ENCODE measurements around the gene UTY. TPM values are rescaled to one million over a fixed set of nuclear protein-coding genes. Genes with fewer than 3 reads are reported as not detected.

Gene UTY
- total and polyA plus RNA-seq, 2 of the 8 experiments (the other 6 are each of a cell fraction or from before 2014, with no cell fraction given) = 7.2 to 20.4 TPM

DNA sequence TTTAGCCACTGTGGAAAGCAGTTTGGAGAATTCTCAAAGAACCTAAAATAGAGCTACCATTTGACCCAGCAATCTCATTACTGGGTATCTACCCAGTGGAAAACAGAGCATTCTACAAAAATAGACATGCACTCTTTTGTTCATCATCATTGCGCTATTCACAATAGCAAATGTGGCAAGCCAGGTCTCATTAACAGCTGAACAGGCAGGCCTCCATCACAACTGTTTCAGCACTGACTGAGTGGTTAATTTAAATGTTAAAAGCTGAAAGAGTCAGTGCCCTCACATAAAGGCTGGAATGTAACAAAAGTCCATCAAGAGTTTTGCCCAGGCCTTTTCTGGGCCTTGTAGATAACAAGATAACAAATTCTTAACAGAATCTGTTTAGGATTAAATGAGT is 166.9 kb downstream of the UTY start:
- Histone ChIP-seq H3K9ac (replicated peaks in 1 of 4; ENCODE audit: extremely low read depth in 1 of 4, low read depth in 3 of 4, low read length in 3 of 4) (no peak overlapping the region), H3K56ac (replicated peaks; ENCODE audit: insufficient read length, low read depth, low read length) (no peak overlapping the region), H4K20me1 (replicated peaks in 1 of 2; ENCODE audit: control insufficient read depth in 1 of 2, insufficient read depth in 2 of 2, low read length in 2 of 2) (no peaks in the 10 kb centered on the region), H2AFZ (ENCODE audit: low read length) (no peak overlapping the region), H4K8ac (ENCODE audit: extremely low read depth, insufficient read depth, low read length) (no peak overlapping the region), H3K4me2 (ENCODE audit: insufficient read depth in 1 of 2, low read depth in 2 of 2, low read length in 2 of 2) (no peak overlapping the region), H3K79me1 (ENCODE audit: low read depth, low read length) (no peaks in the 10 kb centered on the region), H3K27ac (ENCODE audit: low read depth, low read length) (no peak overlapping the region), H3K4me3 (ENCODE audit: extremely low read depth in 1 of 4, insufficient read depth in 2 of 4, low read depth in 3 of 4, low read length in 4 of 4) (no peak overlapping the region), H2AK5ac (ENCODE audit: low read depth, low read length) (no peak overlapping the region), H3K23ac (ENCODE audit: insufficient read length) (no peak overlapping the region), H4K5ac (ENCODE audit: insufficient read length, low read depth, low read length) (no peak overlapping the region), H3K9me3 (ENCODE audit: insufficient read depth in 2 of 2, low read depth in 1 of 2, low read length in 1 of 2) (no peaks in the 10 kb centered on the region), H3K79me2 (ENCODE audit: control insufficient read depth in 1 of 2, insufficient read depth in 2 of 2, low read length in 2 of 2) (no peaks in the 10 kb centered on the region), H3K4me1 (replicated peaks in 1 of 4; ENCODE audit: control insufficient read depth in 3 of 4, insufficient read depth in 4 of 4, low read length in 3 of 4) (no peaks in the 10 kb centered on the region; a peak in 1 of 7 replicates), H2BK15ac (ENCODE audit: low read length) (no peak overlapping the region), H2BK12ac (ENCODE audit: low read depth, low read length) (no peak overlapping the region), H2BK20ac (ENCODE audit: low read length) (no peak overlapping the region), H3K14ac (ENCODE audit: insufficient read length) (no peak overlapping the region), H3K18ac (ENCODE audit: extremely low read depth, low read length) (no peak overlapping the region), H3K36me3 (ENCODE audit: control insufficient read depth in 2 of 4, insufficient read depth in 4 of 4, low read length in 3 of 4) (no peaks in the 10 kb centered on the region), H3K23me2 (ENCODE audit: low read depth, low read length) (no peaks in the 10 kb centered on the region), H3K4ac (replicated peaks; ENCODE audit: insufficient read length, low read depth, low read length) (no peak overlapping the region), H2BK5ac (ENCODE audit: low read depth, low read length) (no peak overlapping the region), H2BK120ac (replicated peaks; ENCODE audit: low read depth, low read length) (no peak overlapping the region), H4K91ac (replicated peaks; ENCODE audit: insufficient read length, low read length) (no peak overlapping the region), H3K27me3 (replicated peaks in 1 of 4; ENCODE audit: control insufficient read depth in 3 of 4, extremely low read depth in 1 of 4, insufficient read depth in 3 of 4, low read length in 3 of 4) (no peaks in the 10 kb centered on the region)
- no peak for TF ChIP-seq ZNF274 (IDR thresholded peaks at IDR 0.05; ENCODE audit: borderline replicate concordance, extremely low read depth, low read length)
- 60% methylated on average over 1 of the region's 1 CpG; no CpG with 5 or more reads in 1 of the 2 experiments for WGBS, 2 experiments (ENCODE audit: extremely low coverage in 1 of 2, insufficient coverage in 1 of 2, insufficient read length in 1 of 2, insufficient replicate concordance in 2 of 2, low coverage in 1 of 2, low lambda C conversion rate in 2 of 2, missing lambda C conversion rate in 1 of 2)
- FAIRE-seq (no peak), DNase-seq (ENCODE audit: low read depth in 1 of 2, low spot score in 2 of 2) (no peak)
- ChIA-PET CTCF (ENCODE audit: partially characterized antibody) (interaction anchor here (1.6 kb wide), 1 partner anchor 30 kb away, joined by 5 read pairs; no protein-coding TSS in a partner anchor), POLR2A (ENCODE audit: partially characterized antibody) (no interaction called here)

All from H1 (cell line).